Erythroblast (primary cell): ENCODE measurements around the gene CLSTN2.

Experiments used
- GATA1 ChIP-seq: IDR thresholded peaks from 2 replicates; pipeline ENCODE4 v1.6.1; 2011; ENCODE audit warnings: low read depth, mild to moderate bottlenecking, control low read depth, low read length, moderate library complexity
- POLR2A ChIP-seq: IDR thresholded peaks from 2 replicates; pipeline ENCODE4 v1.6.1; 2011; ENCODE audit warnings: mild to moderate bottlenecking, low read length

GRCh38 chr3:140465988-140466387 lies 531.0 kb downstream of the CLSTN2 start:
- TF ChIP-seq POLR2A = no peak
- TF ChIP-seq GATA1 = no peak
